GM12874 (cell line): ENCODE results near the gene NUMBL.

Experiments used
- TF ChIP-seq, protein P1 (sequence below): IDR thresholded peaks from 2 replicates; pipeline ENCODE4 v1.5.1; 2011; ENCODE audit warnings: low read depth, mild to moderate bottlenecking, control low read depth, low read length, moderate library complexity; ENCODE audit not compliant: insufficient read depth

NUMBL gene

GRCh38 chr19:40709817-40710216, 19.4 kb upstream of the NUMBL start:
- TF ChIP-seq, protein P1, sequence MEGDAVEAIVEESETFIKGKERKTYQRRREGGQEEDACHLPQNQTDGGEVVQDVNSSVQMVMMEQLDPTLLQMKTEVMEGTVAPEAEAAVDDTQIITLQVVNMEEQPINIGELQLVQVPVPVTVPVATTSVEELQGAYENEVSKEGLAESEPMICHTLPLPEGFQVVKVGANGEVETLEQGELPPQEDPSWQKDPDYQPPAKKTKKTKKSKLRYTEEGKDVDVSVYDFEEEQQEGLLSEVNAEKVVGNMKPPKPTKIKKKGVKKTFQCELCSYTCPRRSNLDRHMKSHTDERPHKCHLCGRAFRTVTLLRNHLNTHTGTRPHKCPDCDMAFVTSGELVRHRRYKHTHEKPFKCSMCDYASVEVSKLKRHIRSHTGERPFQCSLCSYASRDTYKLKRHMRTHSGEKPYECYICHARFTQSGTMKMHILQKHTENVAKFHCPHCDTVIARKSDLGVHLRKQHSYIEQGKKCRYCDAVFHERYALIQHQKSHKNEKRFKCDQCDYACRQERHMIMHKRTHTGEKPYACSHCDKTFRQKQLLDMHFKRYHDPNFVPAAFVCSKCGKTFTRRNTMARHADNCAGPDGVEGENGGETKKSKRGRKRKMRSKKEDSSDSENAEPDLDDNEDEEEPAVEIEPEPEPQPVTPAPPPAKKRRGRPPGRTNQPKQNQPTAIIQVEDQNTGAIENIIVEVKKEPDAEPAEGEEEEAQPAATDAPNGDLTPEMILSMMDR = no peak

GRCh38 chr19:40707615-40708014, 17.2 kb upstream of the NUMBL start:
- TF ChIP-seq, protein P1 = no peak

DNA sequence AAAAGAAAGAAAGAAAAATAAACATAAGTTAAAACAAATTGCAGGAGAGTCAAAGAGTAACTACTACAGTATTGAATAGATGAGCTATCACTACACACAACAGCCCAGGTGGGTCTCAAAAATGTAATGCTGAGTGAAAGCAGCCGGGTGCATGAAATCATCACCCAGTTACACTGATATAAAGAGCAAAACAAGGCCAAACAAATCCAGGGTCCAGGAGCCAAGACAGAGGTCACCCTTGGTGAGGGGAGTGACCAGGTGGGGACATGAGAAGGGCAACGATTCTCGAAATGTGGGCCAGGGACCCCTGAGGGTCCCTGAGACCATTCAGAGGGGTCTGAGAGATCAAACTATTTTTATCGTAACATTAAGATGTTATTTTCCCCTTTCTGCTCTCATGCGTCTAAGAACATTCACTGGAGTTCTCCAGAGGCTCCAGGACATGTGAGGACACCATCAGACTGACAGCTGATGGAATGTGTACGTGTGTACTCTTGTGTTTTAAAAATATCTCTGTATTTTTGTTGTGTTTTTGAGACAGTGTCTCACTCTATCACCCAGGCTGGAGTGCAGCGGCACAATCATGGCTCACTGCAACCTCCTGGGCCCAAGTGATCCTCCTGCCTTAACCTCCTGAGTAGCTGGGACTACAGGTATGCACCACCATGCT, 15.6 kb upstream of the NUMBL start:
- TF ChIP-seq, protein P1 = no peak

- TF ChIP-seq, protein P1 = no peak
These were observed 14.9 kb upstream of the NUMBL start for GRCh38 chr19:40705362-40705651.

- TF ChIP-seq, protein P1 = no peak
These were observed 14.3 kb upstream of the NUMBL start for GRCh38 chr19:40704491-40705361.

DNA sequence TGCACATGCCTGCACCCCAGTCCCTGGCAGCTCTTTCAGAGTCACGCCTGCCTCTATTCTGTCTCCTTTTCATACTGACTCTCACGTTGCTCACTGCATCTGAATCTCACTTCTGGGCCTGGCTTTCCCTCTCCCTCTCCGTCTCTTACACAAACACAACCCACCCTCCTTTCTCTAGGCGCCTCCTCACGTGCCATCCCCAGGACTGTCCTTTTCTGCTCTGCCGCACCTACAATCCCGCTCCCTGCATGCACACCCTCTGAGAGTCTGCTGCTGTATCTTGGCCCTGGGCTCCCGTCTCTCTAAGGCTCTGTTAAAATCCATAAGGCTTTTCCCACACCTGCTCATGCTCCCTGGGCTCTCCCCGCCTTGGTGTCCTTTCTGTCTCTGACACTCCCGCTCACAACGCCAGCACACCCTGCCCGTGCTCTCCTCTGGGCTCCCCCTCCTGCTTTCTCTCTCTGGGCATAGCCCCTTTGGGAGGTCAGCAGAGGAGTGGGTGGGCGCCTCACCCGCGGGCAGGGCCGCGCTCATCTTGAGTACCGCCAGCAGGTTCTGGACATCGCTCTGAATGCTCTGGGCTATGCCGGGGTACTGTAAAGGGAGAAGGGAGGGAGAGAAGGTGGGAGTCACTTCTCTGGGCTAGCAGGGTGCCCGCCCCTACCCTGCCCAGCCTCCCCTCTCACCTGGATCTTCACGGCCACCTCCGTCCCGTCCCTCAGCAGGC, 12.7 kb upstream of the NUMBL start:
- TF ChIP-seq, protein P1 = no peak

DNA sequence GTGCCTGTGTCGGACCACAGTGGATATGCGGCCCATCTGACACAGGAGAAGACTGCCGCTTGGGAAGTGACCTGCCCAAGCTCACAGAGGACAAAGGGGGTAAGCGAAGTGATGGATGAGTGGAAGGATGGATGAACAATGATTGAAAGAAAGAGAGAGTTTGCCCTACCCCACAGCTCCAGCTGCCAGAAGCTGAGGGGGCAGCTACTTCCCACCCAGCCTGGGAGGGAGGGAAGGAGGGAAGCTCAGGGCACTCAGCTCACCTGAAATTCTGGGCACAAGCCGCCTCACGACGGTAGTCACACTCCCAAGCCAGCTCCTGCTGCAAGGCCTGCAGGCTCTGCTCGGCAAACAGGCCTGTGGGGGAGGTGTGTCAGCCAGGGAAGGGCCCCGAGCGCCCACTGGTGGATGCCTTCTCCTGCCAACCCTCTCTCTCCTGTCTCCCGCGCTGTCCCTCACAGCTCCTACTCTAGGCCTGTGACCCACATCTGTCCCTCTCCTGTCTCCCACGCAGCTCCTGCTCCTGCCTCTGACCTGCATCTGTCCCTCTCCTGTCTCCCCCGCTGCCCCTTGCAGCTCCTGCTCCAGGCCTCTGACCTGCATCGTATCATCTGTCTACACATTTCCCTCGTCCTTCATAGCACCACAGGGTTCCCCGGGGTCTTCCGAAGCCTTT, 12.0 kb upstream of the NUMBL start:
- TF ChIP-seq, protein P1 = no peak
